CD14-positive monocyte (primary cell): ENCODE measurements around the gene IGFALS. TPM values are rescaled to one million over a fixed set of nuclear protein-coding genes. Genes with fewer than 3 reads are reported as not detected.

Source experiments
- DNase-seq, 3 donors: peaks; one replicate each; pipeline ENCODE4 v3.0.0-alpha.2; 2011 to 2022
- H2AFZ ChIP-seq: 2 replicates; pipeline ENCODE4 v1.6.0; 2012; ENCODE audit warnings: mild to moderate bottlenecking, low read depth, low read length, inconsistent platforms; ENCODE audit not compliant: insufficient read depth, poor library complexity, severe bottlenecking
- H3K27ac ChIP-seq, 2 donors: 1 replicate in 1 of 2; 2 replicates in 1 of 2; pipeline ENCODE4 v1.5.1; 2012 to 2013; ENCODE audit warnings: low read length in 2 of 2, control low read depth in 1 of 2, inconsistent platforms in 1 of 2, low read depth in 1 of 2, mild to moderate bottlenecking in 1 of 2
- H3K27me3 ChIP-seq, 2 donors: one replicate each; pipeline versions ENCODE4 v1.6.0 to v1.6.1; 2011 to 2013; ENCODE audit warnings: low read length in 2 of 2; ENCODE audit not compliant: control insufficient read depth in 2 of 2, insufficient read depth in 2 of 2
- H3K36me3 ChIP-seq, 2 donors: replicated peaks in 1 of 2; 1 replicate in 1 of 2; 2 replicates in 1 of 2; pipeline versions ENCODE4 v1.5.1 to v1.6.1; 2012 to 2013; ENCODE audit warnings: low read length in 2 of 2, control low read depth in 1 of 2, inconsistent platforms in 1 of 2, mild to moderate bottlenecking in 1 of 2; ENCODE audit not compliant: insufficient read depth in 2 of 2, control insufficient read depth in 1 of 2
- H3K4me1 ChIP-seq, 2 donors: 1 replicate in 1 of 2; 2 replicates in 1 of 2; pipeline versions ENCODE4 v1.5.1 to v1.6.1; 2012 to 2013; ENCODE audit warnings: low read length in 2 of 2, control low read depth in 1 of 2, inconsistent platforms in 1 of 2, mild to moderate bottlenecking in 1 of 2, moderate library complexity in 1 of 2; ENCODE audit not compliant: insufficient read depth in 2 of 2, control insufficient read depth in 1 of 2
- H3K4me2 ChIP-seq: replicated peaks from 2 replicates; pipeline ENCODE3; 2012; ENCODE audit warnings: low read length, moderate library complexity, mild to moderate bottlenecking; ENCODE audit not compliant: poor library complexity, severe bottlenecking; ENCODE audit errors: extremely low read depth
- H3K4me3 ChIP-seq, 3 experiments: fragments of 200-600 bp in 1 of 3; sonication (generic) in 1 of 3; replicated peaks in 1 of 3; 1 replicate in 2 of 3; 2 replicates in 1 of 3; pipeline ENCODE4 v1.5.1; 2011 to 2013; ENCODE audit warnings: low read length in 3 of 3, mild to moderate bottlenecking in 3 of 3, control low read depth in 2 of 3, low read depth in 2 of 3, inconsistent platforms in 1 of 3, moderate library complexity in 1 of 3
- H3K79me2 ChIP-seq: 2 replicates; pipeline ENCODE4 v1.6.0; 2012; ENCODE audit warnings: mild to moderate bottlenecking, control low read depth, inconsistent platforms, low read length, moderate library complexity; ENCODE audit not compliant: insufficient read depth
- H3K9ac ChIP-seq: 2 replicates; pipeline ENCODE4 v1.6.0; 2017; ENCODE audit warnings: low read length, mild to moderate bottlenecking; ENCODE audit not compliant: insufficient read depth, poor library complexity, severe bottlenecking
- H3K9me3 ChIP-seq, 2 donors: replicated peaks in 1 of 2; 1 replicate in 1 of 2; 2 replicates in 1 of 2; pipeline versions ENCODE4 v1.5.1 to v1.6.1; 2012 to 2013; ENCODE audit warnings: low read length in 2 of 2, control low read depth in 1 of 2; ENCODE audit not compliant: control insufficient read depth in 1 of 2, insufficient read depth in 1 of 2
- H4K20me1 ChIP-seq: 2 replicates; pipeline ENCODE4 v1.6.0; 2012; ENCODE audit warnings: mild to moderate bottlenecking, low read length, control low read depth, moderate library complexity; ENCODE audit not compliant: insufficient read depth
- H3K27ac Mint-ChIP-seq, 7 donors: one replicate each; pipeline ENCODE4 v1.8.0; 2020; ENCODE audit warnings: mild to moderate bottlenecking in 7 of 7, mixed read lengths in 7 of 7, moderate library complexity in 6 of 7, inconsistent platforms in 2 of 7
- H3K27me3 Mint-ChIP-seq, 3 donors: one replicate each; pipeline ENCODE4 v1.8.0; 2021 to 2022; ENCODE audit warnings: low read depth in 3 of 3, mild to moderate bottlenecking in 3 of 3, mixed read lengths in 3 of 3, moderate library complexity in 3 of 3, inconsistent platforms in 1 of 3
- H3K36me3 Mint-ChIP-seq, 2 donors: one replicate each; pipeline ENCODE4 v1.8.0; 2020; ENCODE audit warnings: mixed read lengths in 2 of 2, inconsistent platforms in 1 of 2, mild to moderate bottlenecking in 1 of 2
- H3K4me1 Mint-ChIP-seq: one replicate; pipeline ENCODE4 v1.8.0; 2020; ENCODE audit warnings: mild to moderate bottlenecking, mixed read lengths
- H3K4me3 Mint-ChIP-seq, 2 donors: one replicate each; pipeline ENCODE4 v1.8.0; 2020; ENCODE audit warnings: mild to moderate bottlenecking in 2 of 2, mixed read lengths in 2 of 2, moderate library complexity in 1 of 2
- H3K9me3 Mint-ChIP-seq, 7 donors: one replicate each; pipeline ENCODE4 v1.8.0; 2020 to 2022; ENCODE audit warnings: mixed read lengths in 7 of 7, mild to moderate bottlenecking in 6 of 7, moderate library complexity in 6 of 7, inconsistent platforms in 2 of 7
- CTCF ChIP-seq: fragments of 200-600 bp; IDR thresholded peaks from one replicate; pipeline ENCODE4 v1.8.0; 2022; ENCODE audit warnings: antibody characterized with exemption, mild to moderate bottlenecking
- WGBS: methylation state at CpG from one replicate; pipeline ENCODE4 v1.1.5; 2013; ENCODE audit warnings: missing lambda C conversion rate; ENCODE audit not compliant: insufficient coverage; 5-methylcytosine and 5-hydroxymethylcytosine counted together
- intact Hi-C, 2 donors: fragments of 100-400 bp; cut with micrococcal nuclease; formaldehyde crosslinking; loops; one replicate each; pipeline versions ENCODE4 v1.15.0 to v1.15.1; 2023
- polyA plus RNA-seq, 3 donors: library from polyadenylated mRNA; depleted of rRNA in 1 of 3; unstranded in 2 of 3; stranded (reverse) in 1 of 3; fragments of 300-500 nt in 2 of 3; fragments of >200 nt in 1 of 3; fragmentation: Illumina TruSeq in 2 of 3; gene quantifications; 1 replicate in 2 of 3; 2 replicates in 1 of 3; pipeline ENCODE4 v1.2.3, GENCODE V29; 2012 to 2021

Gene IGFALS
- polyA plus RNA-seq, 3 donors, result 0.07 TPM; not detected in 2

- H3K9ac ChIP-seq, result peak overlapping the region; percentile 84
- peak overlapping the region; percentile 39 to 77 for H3K27ac ChIP-seq
- H2AFZ ChIP-seq, result peak overlapping the region; percentile 92
- peaks cover 28% of the 10 kb centered on the region for H3K4me1 Mint-ChIP-seq
- H3K4me3 Mint-ChIP-seq, result peak overlapping the region; percentile 90 to 94
- H3K27ac Mint-ChIP-seq, result peak overlapping the region; percentile 20 to 85 (median 59)
- no peaks in the 10 kb centered on the region for H3K9me3 ChIP-seq
- H3K4me2 ChIP-seq, result peak overlapping the region; percentile 100
- intact Hi-C loops, result loop anchor here (1.0 to 10.0 kb wide), 5 partner anchors 8 to 352 kb away; partner anchors contain the start of genes CLCN7 (in 1 of the 2), MAPK8IP3 (in 1 of the 2), NUBP2 (in 1 of the 2) and SPSB3 (in 1 of the 2)
- peak; percentile 33 to 47 (median 47) for DNase-seq
- peaks cover 0 to 1% (median 0%) of the 10 kb centered on the region in 3 donors for H3K27me3 Mint-ChIP-seq
- H3K36me3 Mint-ChIP-seq, result peaks cover 5 to 37% of the 10 kb centered on the region in 2 donors
- no peaks in the 10 kb centered on the region for H3K27me3 ChIP-seq
- peak overlapping the region; percentile 78 to 99 (median 89) for H3K4me3 ChIP-seq
- peaks cover 30 to 45% of the 10 kb centered on the region in 2 donors for H3K4me1 ChIP-seq
- peaks cover 0 to 2% (median 0%) of the 10 kb centered on the region in 7 donors for H3K9me3 Mint-ChIP-seq
- peaks cover 85% of the 10 kb centered on the region for H4K20me1 ChIP-seq
- H3K36me3 ChIP-seq, result peaks cover 36 to 42% of the 10 kb centered on the region in 2 donors
- TF ChIP-seq CTCF, result no peak
- H3K79me2 ChIP-seq, result peaks cover 46% of the 10 kb centered on the region
- 12% methylated on average over 44 of the region's 45 CpGs for WGBS
Measured at GRCh38 chr16:1773703-1774447, 19.6 kb downstream of the IGFALS start.

GRCh38 chr16:1772908-1773702 is 20.4 kb downstream of the IGFALS start, which contains the start of gene MRPS34:
Gene MRPS34 (minus strand): TSS chr16:1773134. CDS start chr16:1773119, 15 bp downstream.
- Mint-ChIP-seq H3K4me3 (peak within 1 kb of the TSS; percentile 90 to 94), H3K4me1 (peaks cover 28% of the 10 kb centered on the region), H3K36me3 (peaks cover 10 to 39% of the 10 kb centered on the region in 2 donors), H3K27ac (peak within 1 kb of the TSS; percentile 59 to 92 (median 89)), H3K9me3 (peaks cover 0 to 2% (median 0%) of the 10 kb centered on the region in 7 donors), H3K27me3 (peaks cover 0 to 1% (median 0%) of the 10 kb centered on the region in 3 donors)
- H3K9me3 ChIP-seq, result no peaks in the 10 kb centered on the region
- peak within 1 kb of the TSS; percentile 100 for H3K4me2 ChIP-seq
- peak within 1 kb of the TSS; percentile 39 to 77 for H3K27ac ChIP-seq
- peak; percentile 72 to 77 (median 76) for DNase-seq
- peak within 1 kb of the TSS; percentile 78 to 99 (median 89) for H3K4me3 ChIP-seq
- TF ChIP-seq CTCF, result peak; percentile 97
- peak within 1 kb of the TSS; percentile 92 for H2AFZ ChIP-seq
- H4K20me1 ChIP-seq, result peaks cover 85% of the 10 kb centered on the region
- H3K9ac ChIP-seq, result peak within 1 kb of the TSS; percentile 84
- H3K4me1 ChIP-seq, result peaks cover 30 to 45% of the 10 kb centered on the region in 2 donors
- peaks cover 46% of the 10 kb centered on the region for H3K79me2 ChIP-seq
- peaks cover 42 to 45% of the 10 kb centered on the region in 2 donors for H3K36me3 ChIP-seq
- under 1% methylated on average over 108 of the region's 108 CpGs for WGBS
- intact Hi-C loops, result loop anchor here (1.0 to 10.0 kb wide), 5 partner anchors 9 to 351 kb away; partner anchors contain the start of genes CLCN7 (in 1 of the 2), MAPK8IP3 (in 1 of the 2), NUBP2 (in 1 of the 2) and SPSB3 (in 1 of the 2)
- no peaks in the 10 kb centered on the region for H3K27me3 ChIP-seq
